A673 (cell line): ENCODE results near the gene FA2H. TPM values are rescaled to one million over a fixed set of nuclear protein-coding genes. Genes with fewer than 3 reads are reported as not detected.

ENCODE experiments used
- BruUV-seq: library from RNA; stranded (reverse); fragments of 400-500 nt; replicated peaks from 2 replicates; lab custom pipeline; 2021; lab: Mats Ljungman, UMichigan
- CTCF ChIA-PET: fragments of 300-600 bp; sonication (Branson Sonifier 250); formaldehyde crosslinking; loops from one replicate; lab custom pipeline; 2022; ENCODE audit warnings: antibody characterized with exemption; lab: Charles Lee
- POLR2A ChIA-PET: fragments of 300-600 bp; sonication (Branson Sonifier 250); formaldehyde crosslinking; loops from one replicate; lab custom pipeline; 2022; ENCODE audit warnings: antibody characterized with exemption; ENCODE audit not compliant: low non-redundant PET; lab: Charles Lee
- DNase-seq: peaks from one replicate; pipeline ENCODE4 v3.0.0-alpha.2; 2015; ENCODE audit warnings: low spot score
- H3K27ac ChIP-seq: fragments of 200-600 bp; sonication (generic); 2 replicates; pipeline ENCODE4 v1.5.1; 2016; ENCODE audit warnings: mixed run types, low read depth, mild to moderate bottlenecking, mixed read lengths, antibody characterized with exemption, low read length; ENCODE audit not compliant: poor library complexity, severe bottlenecking
- H3K27me3 ChIP-seq: fragments of 200-600 bp; sonication (generic); replicated peaks from 2 replicates; pipeline ENCODE4 v1.6.1; 2017; ENCODE audit warnings: mixed run types, low read depth, mild to moderate bottlenecking, mixed read lengths, antibody characterized with exemption, low read length; ENCODE audit not compliant: insufficient read depth, poor library complexity
- H3K36me3 ChIP-seq: fragments of 200-600 bp; sonication (generic); 2 replicates; pipeline ENCODE4 v1.6.1; 2016; ENCODE audit warnings: mixed run types, mild to moderate bottlenecking, mixed read lengths, antibody characterized with exemption, low read length; ENCODE audit not compliant: insufficient read depth, poor library complexity, severe bottlenecking
- H3K4me1 ChIP-seq: fragments of 200-600 bp; sonication (generic); 2 replicates; pipeline ENCODE4 v1.6.1; 2017; ENCODE audit warnings: mixed run types, mild to moderate bottlenecking, mixed read lengths, antibody characterized with exemption, low read length; ENCODE audit not compliant: insufficient read depth, poor library complexity, severe bottlenecking
- H3K4me3 ChIP-seq: fragments of 200-600 bp; sonication (generic); 2 replicates; pipeline ENCODE4 v1.5.1; 2016; ENCODE audit warnings: low read depth, mixed run types, mild to moderate bottlenecking, mixed read lengths, low read length; ENCODE audit not compliant: poor library complexity, severe bottlenecking
- H3K9me3 ChIP-seq: fragments of 200-600 bp; sonication (generic); 2 replicates; pipeline ENCODE4 v1.6.1; 2016; ENCODE audit warnings: mixed run types, low read depth, mild to moderate bottlenecking, mixed read lengths, antibody characterized with exemption, low read length; ENCODE audit not compliant: poor library complexity, severe bottlenecking
- CTCF ChIP-seq: fragments of 300-800, 200-600 bp; sonication (generic); conservative IDR thresholded peaks from 2 replicates; pipeline ENCODE4 v1.5.1; 2017; ENCODE audit warnings: low read depth, mild to moderate bottlenecking, antibody characterized with exemption, low read length, moderate library complexity, mixed read lengths
- EZH2 ChIP-seq: fragments of 200-600 bp; sonication (generic); IDR thresholded peaks from 2 replicates; pipeline ENCODE4 v1.6.1; 2017; ENCODE audit warnings: borderline replicate concordance, low read depth, mild to moderate bottlenecking, mixed read lengths, antibody characterized with exemption, low read length; ENCODE audit not compliant: poor library complexity, severe bottlenecking
- intact Hi-C: fragments of 100-400 bp; cut with micrococcal nuclease; formaldehyde crosslinking; loops from one replicate; pipeline ENCODE4 v1.10.0; 2022; ENCODE audit not compliant: unreplicated experiment
- total RNA-seq: library from RNA; stranded (reverse); gene quantifications from 2 replicates; pipeline ENCODE4 v1.2.3, GENCODE V29; 2021

Gene FA2H
- total RNA-seq, 1 experiment from 2014 or later, result not detected

GRCh38 chr16:74713876-74714275 lies 60.7 kb downstream of the FA2H start:
- no peaks in the 10 kb centered on the region for H3K27me3 ChIP-seq
- CTCF ChIA-PET, result no interaction called here
- H3K27ac ChIP-seq, result no peak overlapping the region
- DNase-seq, result no peak
- POLR2A ChIA-PET, result no interaction called here
- intact Hi-C loops, result no loop called here
- no peak overlapping the region for H3K4me3 ChIP-seq
- H3K4me1 ChIP-seq, result no peaks in the 10 kb centered on the region
- BruUV-seq, result no TSS peak
- TF ChIP-seq CTCF, result no peak
- TF ChIP-seq EZH2, result no peak
- H3K36me3 ChIP-seq, result no peaks in the 10 kb centered on the region
- no peaks in the 10 kb centered on the region for H3K9me3 ChIP-seq

GRCh38 chr16:74713325-74713724 lies 61.3 kb downstream of the FA2H start:
- no TSS peak for BruUV-seq
- no peak for DNase-seq
- ChIA-PET CTCF (no interaction called here), POLR2A (no interaction called here)
- H3K36me3 ChIP-seq, result no peaks in the 10 kb centered on the region
- H3K4me3 ChIP-seq, result no peak overlapping the region
- H3K4me1 ChIP-seq, result no peaks in the 10 kb centered on the region
- intact Hi-C loops, result no loop called here
- no peaks in the 10 kb centered on the region for H3K9me3 ChIP-seq
- no peak for TF ChIP-seq CTCF
- no peak for TF ChIP-seq EZH2
- no peak overlapping the region for H3K27ac ChIP-seq
- H3K27me3 ChIP-seq, result no peaks in the 10 kb centered on the region

GRCh38 chr16:74711938-74712337 lies 62.7 kb downstream of the FA2H start:
- Histone ChIP-seq H3K9me3 (no peaks in the 10 kb centered on the region), H3K4me1 (no peaks in the 10 kb centered on the region), H3K36me3 (no peaks in the 10 kb centered on the region), H3K4me3 (no peak overlapping the region), H3K27ac (no peak overlapping the region), H3K27me3 (no peaks in the 10 kb centered on the region)
- POLR2A ChIA-PET, result no interaction called here
- CTCF ChIA-PET, result interaction anchor here (0.5 to 0.9 kb wide), 4 partner anchors 147 to 806 kb away, joined by 3 to 5 read pairs (median 4); no protein-coding TSS in a partner anchor
- BruUV-seq, result no TSS peak
- intact Hi-C loops, result no loop called here
- TF ChIP-seq CTCF (no peak), EZH2 (no peak)
- DNase-seq, result no peak
